HG03139 (cell line): ENCODE measurements around the gene ENG.
"Not testable (repeated sequence)": the region's sequence is repeated elsewhere in the genome, so short reads cannot be mapped to it uniquely, and the experiment has no call there.

Experiments
- ATAC-seq: cut with Tn5 transposase; IDR thresholded peaks from one replicate; pipeline ENCODE4 v1.9.1; 2021; ENCODE audit not compliant: unreplicated experiment

The ENG gene

GRCh38 chr9:127846443-127847177, 7.8 kb downstream of the ENG start:
- no peak for ATAC-seq

DNA sequence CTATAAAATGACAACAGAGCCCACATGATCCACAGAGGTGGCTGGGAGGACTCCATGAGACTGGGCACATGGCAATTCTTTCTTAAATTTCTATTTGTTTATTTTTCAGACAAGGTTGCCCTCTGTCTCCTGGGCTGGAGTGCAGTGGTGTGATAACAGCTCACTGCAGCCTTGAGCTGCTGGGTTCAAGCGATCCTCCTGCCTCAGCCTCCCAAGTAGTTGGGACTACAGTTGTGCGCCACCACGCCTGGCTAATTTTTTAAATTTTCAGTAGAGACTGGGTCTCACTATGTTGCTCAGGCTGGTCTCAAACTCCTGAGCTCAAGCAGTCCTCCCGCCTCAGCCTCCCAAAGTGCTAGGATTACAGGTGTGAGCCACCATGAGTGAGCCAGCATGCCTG, 8.8 kb downstream of the ENG start:
- not testable (repeated sequence) for ATAC-seq

GRCh38 chr9:127844821-127845359, 9.6 kb downstream of the ENG start:
- no peak for ATAC-seq

GRCh38 chr9:127841087-127841835, 13.2 kb downstream of the ENG start:
- no peak for ATAC-seq

GRCh38 chr9:127838375-127839078, 15.9 kb downstream of the ENG start:
- no peak for ATAC-seq

- no peak for ATAC-seq
Measured at GRCh38 chr9:127837346-127837745, 17.1 kb downstream of the ENG start.

DNA sequence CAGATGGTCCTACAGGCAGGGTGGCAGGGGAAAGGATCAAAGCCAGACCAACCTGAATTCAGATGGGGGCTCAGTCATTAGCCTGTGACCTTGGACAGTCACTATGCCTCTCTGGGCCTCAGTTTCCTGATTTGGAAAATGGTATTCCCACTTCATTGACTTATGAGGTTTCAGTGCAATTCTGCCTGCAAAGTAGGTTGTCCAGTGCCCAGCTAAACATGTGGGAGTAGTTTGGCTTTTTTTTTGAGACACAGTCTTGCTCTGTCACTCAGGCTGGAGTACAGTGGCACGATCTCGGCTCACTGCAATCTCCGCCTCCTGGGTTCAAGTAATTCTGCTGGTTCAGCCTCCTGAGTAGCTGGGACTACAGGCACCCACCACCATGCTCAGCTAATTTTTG, 17.9 kb downstream of the ENG start:
- ATAC-seq = not testable (repeated sequence)

- ATAC-seq = no peak
Measured at GRCh38 chr9:127835991-127836516, 18.4 kb downstream of the ENG start.

DNA sequence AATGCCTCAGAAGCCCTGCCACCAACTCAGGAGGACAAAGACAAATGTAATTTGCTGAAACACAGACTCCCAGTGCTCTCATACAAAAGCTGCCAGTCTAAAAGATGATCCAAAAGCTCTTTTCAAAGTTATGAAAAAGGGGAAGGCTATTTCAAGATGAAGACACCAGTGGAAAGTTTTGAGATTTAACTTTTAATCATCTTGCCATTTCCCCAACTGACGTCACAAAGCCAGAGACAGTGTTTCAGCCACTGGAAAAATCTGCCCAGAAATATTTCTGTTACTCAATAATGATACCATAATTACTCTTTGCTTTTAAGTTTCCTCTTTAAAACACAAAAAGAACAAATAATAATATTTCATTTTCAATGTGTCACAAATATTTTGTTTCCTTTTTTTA, 20.9 kb downstream of the ENG start:
- ATAC-seq = no peak

- ATAC-seq = no peak
Measured at GRCh38 chr9:127832248-127832647, 22.2 kb downstream of the ENG start.

DNA sequence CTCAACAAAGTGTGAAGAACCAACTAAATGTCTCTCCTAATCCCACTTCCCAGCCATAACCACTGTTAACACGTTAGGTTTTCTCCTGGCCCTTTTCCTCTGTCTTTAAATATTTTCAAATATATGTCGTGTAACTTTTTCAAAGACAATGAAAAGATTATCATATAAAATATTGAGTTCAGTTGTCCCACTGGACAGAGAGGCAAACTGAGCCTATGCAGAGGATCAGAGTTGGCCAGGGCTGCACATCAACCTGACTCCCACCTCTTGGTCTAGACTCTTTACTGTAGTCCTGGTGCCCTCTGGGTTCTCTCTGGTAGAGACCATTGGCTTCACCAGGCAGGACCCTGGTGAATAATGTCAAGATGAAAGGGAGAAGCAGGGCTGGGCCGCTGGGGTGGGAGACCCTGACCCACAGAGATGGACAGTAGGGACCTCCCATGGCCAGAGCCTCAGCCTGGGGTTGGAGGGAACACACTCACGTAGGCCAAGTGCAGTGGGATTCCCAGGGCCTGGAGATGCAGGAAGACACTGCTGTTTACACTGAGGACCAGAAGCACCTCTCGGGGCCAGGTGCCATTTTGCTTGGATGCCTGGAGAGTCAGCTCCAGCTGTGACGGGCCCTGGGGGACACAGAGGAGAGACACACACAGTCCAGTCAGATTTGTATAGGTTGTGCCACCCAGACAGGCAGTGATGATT, 25.1 kb downstream of the ENG start:
- ATAC-seq = no peak

GRCh38 chr9:127828262-127829031, 26.0 kb downstream of the ENG start:
- no peak for ATAC-seq

GRCh38 chr9:127826253-127826913, 28.1 kb downstream of the ENG start:
- no peak for ATAC-seq

GRCh38 chr9:127825319-127826051, 29.0 kb downstream of the ENG start:
- no peak for ATAC-seq

GRCh38 chr9:127822108-127822507, 32.4 kb downstream of the ENG start:
- ATAC-seq = no peak

- no peak for ATAC-seq
Measured at GRCh38 chr9:127818574-127818973, 35.9 kb downstream of the ENG start.

- ATAC-seq = no peak
Measured at GRCh38 chr9:127817881-127818434, 36.5 kb downstream of the ENG start.

GRCh38 chr9:127816728-127817127, 37.7 kb downstream of the ENG start:
- ATAC-seq = no peak

- no peak for ATAC-seq
Measured at GRCh38 chr9:127816362-127816725, 38.1 kb downstream of the ENG start.
